Natural killer cell (primary cell): Measurements from ENCODE around the gene VSTM2B. TPM values are rescaled to one million over a fixed set of nuclear protein-coding genes. Genes with fewer than 3 reads are reported as not detected.

Source experiments
- ATAC-seq, 3 donors: fragments of 150-1000 bp in 2 of 3; fragments of 200-7000 bp in 1 of 3; cut with Tn5 transposase; 1 replicate in 1 of 3; 2 replicates in 2 of 3; pipeline ENCODE4 v1.10.0; 2021; ENCODE audit warnings: mild to moderate bottlenecking in 2 of 3, moderate library complexity in 2 of 3
- DNase-seq, 2 donors: peaks; one replicate each; pipeline versions ENCODE4 v3.0.0 to v3.0.0-alpha.2; 2013 to 2021; ENCODE audit warnings: mixed read lengths in 1 of 2
- H3K27ac ChIP-seq: one replicate; pipeline ENCODE4 v1.5.1; 2013; ENCODE audit warnings: mild to moderate bottlenecking, low read length
- H3K27me3 ChIP-seq: one replicate; pipeline ENCODE4 v1.6.1; 2013; ENCODE audit warnings: low read length; ENCODE audit not compliant: control insufficient read depth, insufficient read depth
- H3K36me3 ChIP-seq: one replicate; pipeline ENCODE4 v1.6.1; 2013; ENCODE audit warnings: low read length; ENCODE audit not compliant: control insufficient read depth, insufficient read depth
- H3K4me1 ChIP-seq: one replicate; pipeline ENCODE4 v1.6.1; 2013; ENCODE audit warnings: low read length; ENCODE audit not compliant: control insufficient read depth, insufficient read depth
- H3K4me3 ChIP-seq: one replicate; pipeline ENCODE4 v1.5.1; 2013; ENCODE audit warnings: low read length
- H3K9me3 ChIP-seq: one replicate; pipeline ENCODE4 v1.6.1; 2013; ENCODE audit warnings: low read length; ENCODE audit not compliant: control insufficient read depth, insufficient read depth
- H3K27ac Mint-ChIP-seq, 2 donors: one replicate each; pipeline ENCODE4 v1.8.0; 2022; ENCODE audit warnings: mild to moderate bottlenecking in 2 of 2, mixed read lengths in 2 of 2, moderate library complexity in 1 of 2
- H3K27me3 Mint-ChIP-seq, 2 donors: one replicate each; pipeline ENCODE4 v1.8.0; 2022; ENCODE audit warnings: low read depth in 2 of 2, mixed read lengths in 2 of 2
- H3K36me3 Mint-ChIP-seq: one replicate; pipeline ENCODE4 v1.8.0; 2022; ENCODE audit warnings: mixed read lengths
- H3K4me1 Mint-ChIP-seq, 2 donors: one replicate each; pipeline ENCODE4 v1.8.0; 2022; ENCODE audit warnings: mixed read lengths in 2 of 2
- H3K4me3 Mint-ChIP-seq: one replicate; pipeline ENCODE4 v1.8.0; 2022; ENCODE audit warnings: mild to moderate bottlenecking, moderate library complexity, mixed read lengths
- H3K9me3 Mint-ChIP-seq, 2 donors: one replicate each; pipeline ENCODE4 v1.8.0; 2022; ENCODE audit warnings: mixed read lengths in 2 of 2
- CTCF ChIP-seq: fragments of 200-600 bp; IDR thresholded peaks from one replicate; pipeline ENCODE4 v1.8.0; 2022; ENCODE audit warnings: antibody characterized with exemption
- WGBS: methylation state at CpG from one replicate; pipeline ENCODE4 v1.1.7; 2013; ENCODE audit warnings: missing lambda C conversion rate; ENCODE audit not compliant: insufficient coverage; 5-methylcytosine and 5-hydroxymethylcytosine counted together
- intact Hi-C: fragments of 100-400 bp; cut with micrococcal nuclease; formaldehyde crosslinking; loops from one replicate; pipeline ENCODE4 v1.14.2; 2022
- total RNA-seq, 4 donors: library from RNA; stranded (reverse); fragments of 120-200 nt in 1 of 4; gene quantifications; one replicate each; pipeline versions ENCODE4 v1.2.3 to v1.2.4, GENCODE V29; 2013 to 2022

The VSTM2B gene
- total RNA-seq, 3 donors from 2014 or later (not counting 1 experiment from before 2014, with no cell fraction given): not detected

GRCh38 chr19:29573486-29573885, 47.7 kb downstream of the VSTM2B start:
- intact Hi-C loops: no loop called here

GRCh38 chr19:29574510-29574909, 48.7 kb downstream of the VSTM2B start:
- no peaks in the 10 kb centered on the region for H3K27me3 ChIP-seq
- H3K4me3 ChIP-seq: no peak overlapping the region
- Mint-ChIP-seq H3K36me3 (no peaks in the 10 kb centered on the region), H3K27ac (no peak overlapping the region), H3K9me3 (no peaks in the 10 kb centered on the region), H3K4me3 (no peak overlapping the region), H3K4me1 (no peaks in the 10 kb centered on the region), H3K27me3 (peaks cover 32 to 53% of the 10 kb centered on the region in 2 donors)
- no peak for TF ChIP-seq CTCF
- WGBS: 75% methylated on average over 2 of the region's 3 CpGs
- no peaks in the 10 kb centered on the region for H3K9me3 ChIP-seq
- intact Hi-C loops: no loop called here
- no peak overlapping the region for H3K27ac ChIP-seq
- no peaks in the 10 kb centered on the region for H3K36me3 ChIP-seq
- no peaks in the 10 kb centered on the region for H3K4me1 ChIP-seq
- ATAC-seq (no peak), DNase-seq (no peak)

More at GRCh38 chr19:29573486-29573885, 47.7 kb downstream of the VSTM2B start:
- no peaks in the 10 kb centered on the region for H3K36me3 Mint-ChIP-seq
- H3K9me3 Mint-ChIP-seq: no peaks in the 10 kb centered on the region
- H3K4me1 Mint-ChIP-seq: no peaks in the 10 kb centered on the region
- ATAC-seq (no peak), DNase-seq (no peak)
- peaks cover 33 to 52% of the 10 kb centered on the region in 2 donors for H3K27me3 Mint-ChIP-seq
- no peak overlapping the region for H3K27ac Mint-ChIP-seq
- H3K4me1 ChIP-seq: no peaks in the 10 kb centered on the region
- H3K4me3 Mint-ChIP-seq: no peak overlapping the region
- 80% methylated on average over 7 of the region's 7 CpGs for WGBS
- H3K27me3 ChIP-seq: no peaks in the 10 kb centered on the region
- H3K9me3 ChIP-seq: no peaks in the 10 kb centered on the region
- no peak overlapping the region for H3K4me3 ChIP-seq
- TF ChIP-seq CTCF: no peak
- no peaks in the 10 kb centered on the region for H3K36me3 ChIP-seq
- H3K27ac ChIP-seq: no peak overlapping the region

GRCh38 chr19:29576046-29576606, 50.3 kb downstream of the VSTM2B start:
- Histone ChIP-seq H3K4me3 (no peak overlapping the region), H3K36me3 (no peaks in the 10 kb centered on the region), H3K4me1 (no peaks in the 10 kb centered on the region), H3K27me3 (no peaks in the 10 kb centered on the region), H3K27ac (no peak overlapping the region), H3K9me3 (no peaks in the 10 kb centered on the region)
- DNase-seq (no peak), ATAC-seq (no peak)
- peaks cover 40 to 60% of the 10 kb centered on the region in 2 donors for H3K27me3 Mint-ChIP-seq
- no peak overlapping the region for H3K4me3 Mint-ChIP-seq
- no peaks in the 10 kb centered on the region for H3K4me1 Mint-ChIP-seq
- 39% methylated on average over 13 of the region's 14 CpGs for WGBS
- H3K9me3 Mint-ChIP-seq: no peaks in the 10 kb centered on the region
- no peak for TF ChIP-seq CTCF
- H3K36me3 Mint-ChIP-seq: no peaks in the 10 kb centered on the region
- intact Hi-C loops: no loop called here
- no peak overlapping the region for H3K27ac Mint-ChIP-seq
